Caco-2 (cell line): ENCODE results near the gene ELL2. TPM values are rescaled to one million over a fixed set of nuclear protein-coding genes. Genes with fewer than 3 reads are reported as not detected.

ENCODE experiments used
- BruUV-seq: library from RNA; stranded (reverse); fragments of 400-500 nt; replicated peaks from 2 replicates; lab custom pipeline; 2021; lab: Mats Ljungman, UMichigan
- CTCF ChIA-PET: fragments of 300-600 bp; sonication (Branson Sonifier 250); formaldehyde crosslinking; loops from one replicate; lab custom pipeline; 2022; ENCODE audit warnings: antibody characterized with exemption; lab: Charles Lee
- POLR2A ChIA-PET: fragments of 300-600 bp; sonication (Branson Sonifier 250); formaldehyde crosslinking; loops from one replicate; lab custom pipeline; 2022; ENCODE audit warnings: antibody characterized with exemption; lab: Charles Lee
- DNase-seq, 2 experiments: peaks; one replicate each; pipeline versions ENCODE4 v3.0.0 to v3.0.0-alpha.2; 2020 to 2022
- H3K27me3 ChIP-seq: replicated peaks from 2 replicates; pipeline ENCODE4 v1.6.0; 2011; ENCODE audit warnings: low read length; ENCODE audit not compliant: control insufficient read depth, insufficient read depth
- H3K36me3 ChIP-seq: 2 replicates; pipeline ENCODE4 v1.5.1; 2011; ENCODE audit warnings: low read length; ENCODE audit not compliant: control insufficient read depth, insufficient read depth
- H3K4me1 ChIP-seq: fragments of 250-450 bp; sonication (Bioruptor Pico); 2 replicates; pipeline ENCODE4 v1.5.1; 2020; ENCODE audit warnings: mild to moderate bottlenecking
- H3K4me3 ChIP-seq: 2 replicates; pipeline ENCODE4 v1.5.1; 2011; ENCODE audit warnings: low read depth, mild to moderate bottlenecking, control low read depth, low read length
- H3K9me3 ChIP-seq: fragments of 250-450 bp; sonication (Bioruptor Pico); 2 replicates; pipeline ENCODE4 v1.5.1; 2020; ENCODE audit warnings: mild to moderate bottlenecking, moderate library complexity
- H3K27ac Mint-ChIP-seq: one replicate; pipeline ENCODE4 v1.8.0; 2022; ENCODE audit warnings: mixed read lengths; ENCODE audit not compliant: unreplicated experiment
- H3K27me3 Mint-ChIP-seq: one replicate; pipeline ENCODE4 v1.8.0; 2022; ENCODE audit warnings: mixed read lengths; ENCODE audit not compliant: insufficient read depth, unreplicated experiment
- H3K36me3 Mint-ChIP-seq: one replicate; pipeline ENCODE4 v1.8.0; 2022; ENCODE audit warnings: mild to moderate bottlenecking, mixed read lengths; ENCODE audit not compliant: insufficient read depth, unreplicated experiment
- H3K4me1 Mint-ChIP-seq: one replicate; pipeline ENCODE4 v1.8.0; 2022; ENCODE audit warnings: low read depth, mixed read lengths; ENCODE audit not compliant: unreplicated experiment
- H3K4me3 Mint-ChIP-seq: one replicate; pipeline ENCODE4 v1.8.0; 2022; ENCODE audit warnings: mild to moderate bottlenecking, moderate library complexity, mixed read lengths; ENCODE audit not compliant: unreplicated experiment
- H3K9me3 Mint-ChIP-seq: one replicate; pipeline ENCODE4 v1.8.0; 2022; ENCODE audit warnings: mixed read lengths; ENCODE audit not compliant: unreplicated experiment
- CTCF ChIP-seq, 2 experiments: fragments of 200-600 bp in 1 of 2; IDR thresholded peaks; 1 replicate in 1 of 2; 2 replicates in 1 of 2; pipeline versions ENCODE4 v1.5.1 to v1.8.0; 2011 to 2022; ENCODE audit warnings: antibody characterized with exemption in 1 of 2, control low read depth in 1 of 2, inconsistent platforms in 1 of 2, low read depth in 1 of 2, low read length in 1 of 2, mild to moderate bottlenecking in 1 of 2, moderate library complexity in 1 of 2; ENCODE audit not compliant: insufficient read depth in 1 of 2, severe bottlenecking in 1 of 2, unreplicated experiment in 1 of 2
- intact Hi-C: fragments of 100-400 bp; cut with micrococcal nuclease; formaldehyde crosslinking; loops from one replicate; pipeline ENCODE4 v1.10.0; 2022; ENCODE audit not compliant: unreplicated experiment
- total RNA-seq: library from RNA; stranded (reverse); gene quantifications from 2 replicates; pipeline ENCODE4 v1.2.3, GENCODE V29; 2022

Gene ELL2
- total RNA-seq, 1 experiment from 2014 or later, result 81.0 TPM

- H3K4me3 ChIP-seq, result no peak overlapping the region
- no TSS peak for BruUV-seq
- ChIA-PET CTCF (interaction anchor here (0.8 to 1.1 kb wide), 2 partner anchors 13 to 26 kb away, joined by 3 read pairs; no protein-coding TSS in a partner anchor), POLR2A (no interaction called here)
- H3K36me3 ChIP-seq, result no peaks in the 10 kb centered on the region
- intact Hi-C loops, result no loop called here
- H3K4me1 ChIP-seq, result peaks cover 67% of the 10 kb centered on the region
- Mint-ChIP-seq H3K4me1 (peaks cover 65% of the 10 kb centered on the region), H3K36me3 (peaks cover 11% of the 10 kb centered on the region), H3K27ac (peak overlapping the region; percentile 51), H3K9me3 (no peaks in the 10 kb centered on the region), H3K27me3 (no peaks in the 10 kb centered on the region), H3K4me3 (peak overlapping the region; percentile 67)
- TF ChIP-seq CTCF (IDR thresholded peaks at IDR 0.05; ENCODE audit: insufficient read depth in 1 of 2, low read depth in 1 of 2, low read length in 1 of 2, severe bottlenecking in 1 of 2, unreplicated experiment in 1 of 2), result no peak
- DNase-seq, result peak; percentile 49 to 54
- H3K9me3 ChIP-seq, result no peaks in the 10 kb centered on the region
- H3K27me3 ChIP-seq, result no peaks in the 10 kb centered on the region
These were observed 100.3 kb downstream of the ELL2 start for GRCh38 chr5:95861221-95861863.

GRCh38 chr5:95859661-95860060, 102.0 kb downstream of the ELL2 start:
- Mint-ChIP-seq H3K4me1 (peaks cover 57% of the 10 kb centered on the region), H3K27ac (peak overlapping the region; percentile 32)
- DNase-seq, result no peak

More at GRCh38 chr5:95859661-95860060, 102.0 kb downstream of the ELL2 start:
- Histone ChIP-seq H3K36me3 (no peaks in the 10 kb centered on the region), H3K4me3 (no peak overlapping the region), H3K27me3 (no peaks in the 10 kb centered on the region), H3K9me3 (no peaks in the 10 kb centered on the region), H3K4me1 (peaks cover 52% of the 10 kb centered on the region)
- Mint-ChIP-seq H3K27me3 (no peaks in the 10 kb centered on the region), H3K9me3 (no peaks in the 10 kb centered on the region), H3K36me3 (peaks cover 11% of the 10 kb centered on the region), H3K4me3 (no peak overlapping the region)
- intact Hi-C loops, result loop anchor here (1.0 to 5.0 kb wide), 6 partner anchors 33 to 741 kb away; partner anchors contain the start of gene ELL2
- POLR2A ChIA-PET, result no interaction called here
- BruUV-seq, result no TSS peak
- no peak for TF ChIP-seq CTCF (IDR thresholded peaks at IDR 0.05; ENCODE audit: insufficient read depth in 1 of 2, low read depth in 1 of 2, low read length in 1 of 2, severe bottlenecking in 1 of 2, unreplicated experiment in 1 of 2)
- CTCF ChIA-PET, result no interaction called here
